ENCODE data around the gene NTSR1. TPM values are rescaled to one million over a fixed set of nuclear protein-coding genes. Genes with fewer than 3 reads are reported as not detected.

Gene NTSR1
- total and polyA plus RNA-seq, 2 of the 13 experiments (the other 11 are each of a cell fraction or from before 2014, with no cell fraction given): 0.09 to 0.12 TPM

DNA sequence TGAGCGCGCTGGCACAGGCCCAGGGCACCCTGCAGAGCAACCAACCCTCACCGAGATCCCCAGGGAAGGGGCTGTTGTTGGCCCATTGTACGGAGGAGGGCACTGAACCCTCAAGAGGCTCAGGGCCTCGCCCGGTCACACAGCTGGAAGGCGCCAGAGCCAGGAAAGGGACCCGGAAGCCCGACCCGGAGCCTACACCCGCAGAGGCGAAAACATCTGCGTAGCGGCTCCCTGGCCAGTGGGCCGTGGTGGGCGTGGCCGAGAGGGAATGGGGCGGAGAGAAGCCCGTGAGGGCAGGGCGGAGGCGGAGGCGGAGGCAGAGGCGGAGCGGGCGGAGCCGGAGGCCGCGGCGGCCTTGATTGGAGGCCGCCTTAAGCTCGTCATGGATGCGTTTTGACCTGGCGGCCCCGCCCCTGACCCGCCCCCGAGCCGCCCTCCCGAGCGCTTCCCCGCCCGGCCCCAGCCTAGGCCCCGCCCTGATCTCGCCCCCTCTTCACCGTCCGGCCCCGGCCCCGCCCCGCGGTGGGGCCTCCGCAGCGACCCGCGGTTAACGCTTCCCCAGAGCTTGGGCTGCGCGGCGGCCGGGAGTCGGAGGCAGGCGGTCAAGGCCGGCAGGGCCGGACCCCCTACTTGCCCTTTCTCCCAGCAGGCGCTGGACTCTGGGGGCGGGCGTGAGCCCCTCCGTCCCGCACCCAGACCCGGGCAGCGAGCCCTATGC lies 85.5 kb downstream of the NTSR1 start (continued):
- TF ChIP-seq ZNF296 (CRISPR knock-in tag; conservative IDR thresholded peaks at IDR 0.05): no peak
- peak; percentile 69 for TF ChIP-seq SP5 (CRISPR knock-in tag; IDR thresholded peaks at IDR 0.05; ENCODE audit: borderline replicate concordance, low read depth)
- peak; percentile 46; the same call in 1 of the 2 replicates for TF ChIP-seq REPIN1 (CRISPR knock-in tag; IDR thresholded peaks at IDR 0.05; ENCODE audit: borderline replicate concordance, low read depth)
- TF ChIP-seq, protein P1, sequence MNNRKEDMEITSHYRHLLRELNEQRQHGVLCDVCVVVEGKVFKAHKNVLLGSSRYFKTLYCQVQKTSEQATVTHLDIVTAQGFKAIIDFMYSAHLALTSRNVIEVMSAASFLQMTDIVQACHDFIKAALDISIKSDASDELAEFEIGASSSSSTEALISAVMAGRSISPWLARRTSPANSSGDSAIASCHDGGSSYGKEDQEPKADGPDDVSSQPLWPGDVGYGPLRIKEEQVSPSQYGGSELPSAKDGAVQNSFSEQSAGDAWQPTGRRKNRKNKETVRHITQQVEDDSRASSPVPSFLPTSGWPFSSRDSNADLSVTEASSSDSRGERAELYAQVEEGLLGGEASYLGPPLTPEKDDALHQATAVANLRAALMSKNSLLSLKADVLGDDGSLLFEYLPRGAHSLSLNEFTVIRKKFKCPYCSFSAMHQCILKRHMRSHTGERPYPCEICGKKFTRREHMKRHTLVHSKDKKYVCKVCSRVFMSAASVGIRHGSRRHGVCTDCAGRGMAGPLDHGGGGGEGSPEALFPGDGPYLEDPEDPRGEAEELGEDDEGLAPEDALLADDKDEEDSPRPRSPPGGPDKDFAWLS (CRISPR knock-in tag; IDR thresholded peaks at IDR 0.05; ENCODE audit: borderline replicate concordance): 0 out of 2 replicates have a peak, but pooled peaks have one; percentile 91
- TF ChIP-seq ZFY (CRISPR knock-in tag; IDR thresholded peaks at IDR 0.05): peak; percentile 91
- TF ChIP-seq HOXD1 (CRISPR knock-in tag; IDR thresholded peaks at IDR 0.05): peak; percentile 93
- TF ChIP-seq ZNF792 (CRISPR knock-in tag; IDR thresholded peaks at IDR 0.05): peak; percentile 58
- TF ChIP-seq KDM2A (CRISPR knock-in tag; IDR thresholded peaks at IDR 0.05; ENCODE audit: borderline replicate concordance, low read depth): peak; percentile 65
- no peak for TF ChIP-seq ATRX (CRISPR knock-in tag; IDR thresholded peaks at IDR 0.05; ENCODE audit: borderline replicate concordance)
- TF ChIP-seq HCFC1 (IDR thresholded peaks at IDR 0.05; ENCODE audit: low read depth, low read length): peak; percentile 2; the same call in 1 of the 2 replicates
- TF ChIP-seq, protein P2, sequence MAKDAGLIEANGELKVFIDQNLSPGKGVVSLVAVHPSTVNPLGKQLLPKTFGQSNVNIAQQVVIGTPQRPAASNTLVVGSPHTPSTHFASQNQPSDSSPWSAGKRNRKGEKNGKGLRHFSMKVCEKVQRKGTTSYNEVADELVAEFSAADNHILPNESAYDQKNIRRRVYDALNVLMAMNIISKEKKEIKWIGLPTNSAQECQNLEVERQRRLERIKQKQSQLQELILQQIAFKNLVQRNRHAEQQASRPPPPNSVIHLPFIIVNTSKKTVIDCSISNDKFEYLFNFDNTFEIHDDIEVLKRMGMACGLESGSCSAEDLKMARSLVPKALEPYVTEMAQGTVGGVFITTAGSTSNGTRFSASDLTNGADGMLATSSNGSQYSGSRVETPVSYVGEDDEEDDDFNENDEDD (CRISPR knock-in tag; IDR thresholded peaks at IDR 0.05; ENCODE audit: borderline replicate concordance): peak; percentile 48; the same call in 1 of the 2 replicates
- 0 out of 2 replicates have a peak, but pooled peaks have one; percentile 3 for TF ChIP-seq ZBTB20 (CRISPR knock-in tag; IDR thresholded peaks at IDR 0.05; ENCODE audit: borderline replicate concordance, low read depth)
- TF ChIP-seq ZNF292 (CRISPR knock-in tag; IDR thresholded peaks at IDR 0.05; ENCODE audit: borderline replicate concordance, low read depth): no peak
- peak; percentile 41; the same call in 1 of the 2 replicates for TF ChIP-seq NKX3-1 (CRISPR knock-in tag; IDR thresholded peaks at IDR 0.05)
- 0 out of 2 replicates have a peak, but pooled peaks have one; percentile 48 for TF ChIP-seq ZSCAN31 (CRISPR knock-in tag; IDR thresholded peaks at IDR 0.05; ENCODE audit: low read depth)
- TF ChIP-seq ZNF577 (CRISPR knock-in tag; IDR thresholded peaks at IDR 0.05; ENCODE audit: borderline replicate concordance, low read depth): no peak
- TF ChIP-seq, protein P3, sequence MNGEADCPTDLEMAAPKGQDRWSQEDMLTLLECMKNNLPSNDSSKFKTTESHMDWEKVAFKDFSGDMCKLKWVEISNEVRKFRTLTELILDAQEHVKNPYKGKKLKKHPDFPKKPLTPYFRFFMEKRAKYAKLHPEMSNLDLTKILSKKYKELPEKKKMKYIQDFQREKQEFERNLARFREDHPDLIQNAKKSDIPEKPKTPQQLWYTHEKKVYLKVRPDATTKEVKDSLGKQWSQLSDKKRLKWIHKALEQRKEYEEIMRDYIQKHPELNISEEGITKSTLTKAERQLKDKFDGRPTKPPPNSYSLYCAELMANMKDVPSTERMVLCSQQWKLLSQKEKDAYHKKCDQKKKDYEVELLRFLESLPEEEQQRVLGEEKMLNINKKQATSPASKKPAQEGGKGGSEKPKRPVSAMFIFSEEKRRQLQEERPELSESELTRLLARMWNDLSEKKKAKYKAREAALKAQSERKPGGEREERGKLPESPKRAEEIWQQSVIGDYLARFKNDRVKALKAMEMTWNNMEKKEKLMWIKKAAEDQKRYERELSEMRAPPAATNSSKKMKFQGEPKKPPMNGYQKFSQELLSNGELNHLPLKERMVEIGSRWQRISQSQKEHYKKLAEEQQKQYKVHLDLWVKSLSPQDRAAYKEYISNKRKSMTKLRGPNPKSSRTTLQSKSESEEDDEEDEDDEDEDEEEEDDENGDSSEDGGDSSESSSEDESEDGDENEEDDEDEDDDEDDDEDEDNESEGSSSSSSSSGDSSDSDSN (CRISPR knock-in tag; IDR thresholded peaks at IDR 0.05): peak; percentile 41
- TF ChIP-seq ZNF761 (CRISPR knock-in tag; conservative IDR thresholded peaks at IDR 0.05): peak; percentile 86
- TF ChIP-seq, protein P4, sequence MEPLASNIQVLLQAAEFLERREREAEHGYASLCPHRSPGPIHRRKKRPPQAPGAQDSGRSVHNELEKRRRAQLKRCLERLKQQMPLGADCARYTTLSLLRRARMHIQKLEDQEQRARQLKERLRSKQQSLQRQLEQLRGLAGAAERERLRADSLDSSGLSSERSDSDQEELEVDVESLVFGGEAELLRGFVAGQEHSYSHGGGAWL (CRISPR knock-in tag; IDR thresholded peaks at IDR 0.05): peak; percentile 19; the same call in 1 of the 2 replicates
- TF ChIP-seq ZNF816 (CRISPR knock-in tag; IDR thresholded peaks at IDR 0.05; ENCODE audit: borderline replicate concordance): peak; percentile 96
